ENCODE measurements around the gene INTS4.

GRCh38 chr11:78040691-78041379, 46.4 kb upstream of the INTS4 start:
- TF ChIP-seq CTCF (IDR thresholded peaks at IDR 0.05; ENCODE audit: low read depth, low read length) (no peak), MYC (IDR thresholded peaks at IDR 0.05; ENCODE audit: low read depth, low read length) (no peak)
